AG04450 (cell line): ENCODE measurements around the gene WNT4. TPM values are rescaled to one million over a fixed set of nuclear protein-coding genes. Genes with fewer than 3 reads are reported as not detected.
A peak's percentile ranks its signal among the peaks of the same experiment; 100 is the strongest.

Experiments
- CTCF ChIA-PET: fragments of 300-600, 350-600 bp; formaldehyde crosslinking; extraction: SDS; loops from one replicate; lab custom pipeline; 2022; ENCODE audit warnings: antibody characterized with exemption, inconsistent platforms; lab: Charles Lee
- POLR2A ChIA-PET: fragments of 350-600 bp; formaldehyde crosslinking; extraction: SDS; loops from one replicate; lab custom pipeline; 2021; ENCODE audit warnings: antibody characterized with exemption, inconsistent platforms; lab: Yijun Ruan, JAX
- DNase-seq: peaks from one replicate; pipeline ENCODE4 v3.0.0-alpha.2; 2011; ENCODE audit warnings: low read depth, low spot score
- H3K27ac ChIP-seq: one replicate; pipeline ENCODE4 v1.5.1; 2012; ENCODE audit warnings: low read depth, low read length, control low read depth
- H3K27me3 ChIP-seq: one replicate; pipeline ENCODE4 v1.6.0; 2012; ENCODE audit warnings: low read length; ENCODE audit not compliant: control insufficient read depth, insufficient read depth
- H3K4me3 ChIP-seq: 2 replicates; pipeline ENCODE4 v1.5.1; 2011; ENCODE audit warnings: mild to moderate bottlenecking, low read depth, low read length, control low read depth
- H3K9me3 ChIP-seq: 2 replicates; pipeline ENCODE4 v1.5.1; 2012; ENCODE audit warnings: low read length; ENCODE audit not compliant: control insufficient read depth, insufficient read depth
- polyA plus RNA-seq: library from polyadenylated mRNA; depleted of rRNA; stranded (reverse); fragments of >200 nt; gene quantifications from 2 replicates; pipeline ENCODE4 v1.2.3, GENCODE V29; 2011
- TF ChIP-seq, protein P1 (sequence below): IDR thresholded peaks from 2 replicates; pipeline ENCODE4 v1.5.1; 2011; ENCODE audit warnings: low read depth, low read length, control low read depth, inconsistent platforms

The WNT4 gene
- polyA plus RNA-seq, 1 experiment: not detected

DNA sequence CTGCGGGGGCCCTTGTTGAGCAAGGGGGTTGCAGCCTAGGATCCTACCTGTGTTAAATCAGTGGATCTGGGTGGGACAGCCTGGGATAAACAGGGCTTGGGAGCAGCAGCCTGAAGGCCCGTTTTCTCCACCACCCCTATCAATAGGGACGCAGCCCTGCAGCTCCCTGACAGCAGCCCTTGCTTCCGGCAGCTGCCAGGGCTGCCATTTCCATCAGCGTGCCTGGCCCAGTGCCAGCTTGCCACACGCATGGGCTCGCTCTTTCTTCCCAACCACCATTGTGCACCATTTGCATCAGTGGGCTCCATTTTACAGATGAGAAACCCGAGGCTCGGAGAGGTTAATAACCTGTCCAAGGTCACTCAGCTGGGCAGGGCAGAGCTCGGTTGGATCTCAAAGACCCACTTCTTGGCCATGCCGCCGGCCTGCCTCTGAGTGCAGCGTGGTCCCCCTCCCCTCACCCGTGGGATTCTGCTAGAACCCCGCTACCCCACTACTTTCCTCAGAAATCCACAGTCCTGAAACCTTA, 3.8 kb downstream of the WNT4 start:
- POLR2A ChIA-PET: no interaction called here
- Histone ChIP-seq H3K27me3 (peaks cover 50% of the 10 kb centered on the region), H3K4me3 (no peak overlapping the region), H3K27ac (no peak overlapping the region), H3K9me3 (no peaks in the 10 kb centered on the region; the same call in 1 of the 2 replicates)
- TF ChIP-seq, protein P1, sequence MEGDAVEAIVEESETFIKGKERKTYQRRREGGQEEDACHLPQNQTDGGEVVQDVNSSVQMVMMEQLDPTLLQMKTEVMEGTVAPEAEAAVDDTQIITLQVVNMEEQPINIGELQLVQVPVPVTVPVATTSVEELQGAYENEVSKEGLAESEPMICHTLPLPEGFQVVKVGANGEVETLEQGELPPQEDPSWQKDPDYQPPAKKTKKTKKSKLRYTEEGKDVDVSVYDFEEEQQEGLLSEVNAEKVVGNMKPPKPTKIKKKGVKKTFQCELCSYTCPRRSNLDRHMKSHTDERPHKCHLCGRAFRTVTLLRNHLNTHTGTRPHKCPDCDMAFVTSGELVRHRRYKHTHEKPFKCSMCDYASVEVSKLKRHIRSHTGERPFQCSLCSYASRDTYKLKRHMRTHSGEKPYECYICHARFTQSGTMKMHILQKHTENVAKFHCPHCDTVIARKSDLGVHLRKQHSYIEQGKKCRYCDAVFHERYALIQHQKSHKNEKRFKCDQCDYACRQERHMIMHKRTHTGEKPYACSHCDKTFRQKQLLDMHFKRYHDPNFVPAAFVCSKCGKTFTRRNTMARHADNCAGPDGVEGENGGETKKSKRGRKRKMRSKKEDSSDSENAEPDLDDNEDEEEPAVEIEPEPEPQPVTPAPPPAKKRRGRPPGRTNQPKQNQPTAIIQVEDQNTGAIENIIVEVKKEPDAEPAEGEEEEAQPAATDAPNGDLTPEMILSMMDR: no peak
- CTCF ChIA-PET: no interaction called here
- DNase-seq: no peak

DNA sequence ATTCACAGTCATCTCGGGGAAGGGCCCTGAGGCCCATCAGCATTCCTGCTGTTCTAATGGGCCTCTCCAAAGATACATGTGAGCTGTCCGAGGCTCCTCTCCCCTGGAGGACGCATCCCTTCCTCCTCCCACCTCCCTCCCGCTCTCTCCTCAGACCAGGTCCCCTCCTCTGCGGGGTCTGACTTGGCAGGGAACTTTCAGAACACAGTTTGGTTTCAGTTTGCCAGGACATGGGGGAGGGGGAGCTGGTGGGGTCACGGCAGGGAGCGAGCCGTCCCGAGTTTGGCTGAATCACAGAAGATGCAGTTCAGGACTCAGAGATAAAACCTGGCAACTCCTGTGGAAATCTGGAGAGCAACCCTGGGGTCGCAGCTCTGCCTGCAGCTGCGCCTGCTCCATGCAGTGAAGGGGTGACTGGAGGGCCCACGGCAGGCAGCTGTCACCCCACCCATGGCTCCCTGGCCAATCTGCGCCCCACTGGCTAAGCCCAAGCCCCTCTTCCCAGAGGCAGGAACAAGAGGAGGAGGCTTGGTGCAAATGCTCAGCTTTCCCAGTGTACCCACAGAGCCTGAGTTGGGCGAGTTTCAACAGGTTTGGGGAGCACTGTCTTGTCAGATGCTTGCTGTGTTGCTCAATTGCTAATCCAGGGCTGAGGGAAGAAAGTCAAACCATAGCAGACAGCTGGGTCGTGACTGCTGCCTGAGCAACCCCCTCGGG, 5.7 kb downstream of the WNT4 start:
- ChIA-PET CTCF (no interaction called here), POLR2A (no interaction called here)
- Histone ChIP-seq H3K27ac (peak overlapping the region; percentile 21), H3K4me3 (no peak overlapping the region), H3K9me3 (no peaks in the 10 kb centered on the region; the same call in 1 of the 2 replicates), H3K27me3 (peaks cover 42% of the 10 kb centered on the region)
- TF ChIP-seq, protein P1: no peak
- DNase-seq: no peak

DNA sequence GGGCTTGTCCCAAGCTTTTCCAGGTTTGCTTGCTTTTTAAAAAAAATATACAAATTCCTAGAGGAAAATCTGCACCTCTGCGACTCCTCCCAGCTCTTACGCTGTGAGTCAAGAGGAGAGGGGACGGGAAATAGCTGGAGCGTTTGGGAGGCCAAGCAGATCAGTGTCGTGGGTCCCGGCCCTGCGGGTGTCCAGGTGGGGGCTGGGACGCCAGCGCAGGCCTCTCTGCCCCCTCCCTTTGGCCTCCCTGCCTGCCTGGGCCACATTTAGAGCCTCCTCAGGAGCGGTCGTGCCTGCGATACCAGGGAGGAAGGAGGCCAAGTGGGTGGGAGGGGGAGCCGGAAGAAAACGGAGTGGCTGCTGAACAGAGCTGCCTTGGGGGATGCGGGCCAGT, 9.0 kb downstream of the WNT4 start:
- Histone ChIP-seq H3K27me3 (peaks cover 10% of the 10 kb centered on the region), H3K9me3 (no peaks in the 10 kb centered on the region; the same call in 1 of the 2 replicates), H3K4me3 (no peak overlapping the region), H3K27ac (no peak overlapping the region)
- no peak for DNase-seq
- TF ChIP-seq, protein P1: no peak
- POLR2A ChIA-PET: no interaction called here
- CTCF ChIA-PET: no interaction called here

DNA sequence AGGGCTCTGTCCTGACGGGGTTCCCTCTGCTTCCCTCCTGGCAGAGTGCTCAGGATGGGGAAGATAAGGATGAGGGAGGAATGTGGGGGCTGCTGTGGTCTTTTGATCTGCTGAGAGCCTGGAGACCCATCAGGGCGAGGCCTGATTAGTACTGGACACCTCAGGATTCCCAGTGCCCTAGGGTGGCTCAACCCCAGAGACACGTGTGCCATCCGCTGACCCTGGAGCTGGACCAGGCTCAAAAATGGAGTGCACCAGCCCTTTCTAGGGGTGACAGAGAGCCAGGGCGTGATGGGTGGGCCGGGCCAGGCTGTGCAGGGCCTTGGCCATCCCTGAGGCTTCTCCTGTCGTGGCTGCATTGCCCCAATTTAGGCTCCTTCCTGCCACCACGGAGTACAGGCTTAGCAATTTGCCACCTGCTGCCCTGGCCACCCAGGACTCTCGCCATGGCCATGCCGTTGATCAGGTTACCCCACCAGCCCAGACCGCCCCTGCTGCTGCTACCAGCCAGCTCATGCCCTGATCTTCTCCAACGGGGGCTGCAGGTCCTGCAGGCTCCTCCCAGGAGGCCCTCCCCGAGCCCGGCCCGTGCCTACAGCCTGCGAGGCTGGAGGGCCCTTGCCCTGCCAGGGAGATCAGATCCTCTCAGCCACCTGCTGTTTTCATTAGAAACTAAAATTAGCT, 9.5 kb downstream of the WNT4 start:
- ChIA-PET CTCF (interaction anchor here (1.1 to 2.1 kb wide), 2 partner anchors 25 to 283 kb away, joined by 3 to 15 read pairs; no protein-coding TSS in a partner anchor), POLR2A (no interaction called here)
- no peak for DNase-seq
- no peak overlapping the region for H3K4me3 ChIP-seq
- TF ChIP-seq, protein P1: no peak
- no peak overlapping the region for H3K27ac ChIP-seq
- H3K9me3 ChIP-seq: no peaks in the 10 kb centered on the region; the same call in 1 of the 2 replicates
- peaks cover 6% of the 10 kb centered on the region for H3K27me3 ChIP-seq
